HG02623 (cell line): Measurements from ENCODE around the gene PHLPP2.
"Not testable (repeated sequence)": the region's sequence is repeated elsewhere in the genome, so short reads cannot be mapped to it uniquely, and the experiment has no call there.

Experiments used
- ATAC-seq: cut with Tn5 transposase; IDR thresholded peaks from one replicate; pipeline ENCODE4 v1.9.1; 2021; ENCODE audit warnings: moderate library complexity; ENCODE audit not compliant: unreplicated experiment

Gene PHLPP2

GRCh38 chr16:71723537-71724319 lies 773 bp downstream of the PHLPP2 start:
- peak; percentile 69 for ATAC-seq

- peak; percentile 30 for ATAC-seq
Observed at GRCh38 chr16:71722801-71723536, 1.5 kb downstream of the PHLPP2 start.

- ATAC-seq: no peak
Observed at GRCh38 chr16:71721066-71721740, 3.3 kb downstream of the PHLPP2 start.

GRCh38 chr16:71712501-71712900 lies 12.0 kb downstream of the PHLPP2 start:
- no peak for ATAC-seq

- ATAC-seq: no peak
Observed at GRCh38 chr16:71711789-71712188, 12.7 kb downstream of the PHLPP2 start.

GRCh38 chr16:71709229-71709781 lies 15.2 kb downstream of the PHLPP2 start:
- ATAC-seq: no peak

- ATAC-seq: no peak
Observed at GRCh38 chr16:71708696-71709095, 15.8 kb downstream of the PHLPP2 start.

GRCh38 chr16:71707199-71707598 lies 17.3 kb downstream of the PHLPP2 start:
- no peak for ATAC-seq

GRCh38 chr16:71706046-71706445 lies 18.5 kb downstream of the PHLPP2 start:
- no peak for ATAC-seq

GRCh38 chr16:71703333-71703732 lies 21.2 kb downstream of the PHLPP2 start:
- no peak for ATAC-seq

- ATAC-seq: no peak
Observed at GRCh38 chr16:71700831-71701230, 23.7 kb downstream of the PHLPP2 start.

GRCh38 chr16:71698491-71698890 lies 26.0 kb downstream of the PHLPP2 start:
- no peak for ATAC-seq

- no peak for ATAC-seq
Observed at GRCh38 chr16:71693164-71693563, 31.3 kb downstream of the PHLPP2 start.

GRCh38 chr16:71689901-71690300 lies 34.6 kb downstream of the PHLPP2 start:
- no peak for ATAC-seq

- no peak for ATAC-seq
Observed at GRCh38 chr16:71687861-71688260, 36.6 kb downstream of the PHLPP2 start.

- not testable (repeated sequence) for ATAC-seq
Observed at GRCh38 chr16:71684280-71684679, 40.2 kb downstream of the PHLPP2 start.

GRCh38 chr16:71681360-71681759 lies 43.1 kb downstream of the PHLPP2 start:
- ATAC-seq: no peak

GRCh38 chr16:71676236-71676635 lies 48.3 kb downstream of the PHLPP2 start:
- ATAC-seq: no peak

GRCh38 chr16:71675380-71675779 lies 49.1 kb downstream of the PHLPP2 start:
- no peak for ATAC-seq

- ATAC-seq: no peak
Observed at GRCh38 chr16:71674229-71674628, 50.3 kb downstream of the PHLPP2 start.

- ATAC-seq: no peak
Observed at GRCh38 chr16:71673582-71673973, 50.9 kb downstream of the PHLPP2 start.
